Mucosa of descending colon (tissue), 3 donors: ENCODE data around the gene EFNA5. TPM values are rescaled to one million over a fixed set of nuclear protein-coding genes. Genes with fewer than 3 reads are reported as not detected.

ENCODE experiments used
- ATAC-seq: fragments of 200-7000 bp; cut with Tn5 transposase; one replicate; pipeline ENCODE4 v1.9.1; 2020; ENCODE audit warnings: mild to moderate bottlenecking, moderate library complexity
- DNase-seq, 3 donors: peaks; one replicate each; pipeline ENCODE4 v3.0.0-alpha.2; 2020
- H3K36me3 ChIP-seq: fragments of 200-600 bp; one replicate; pipeline ENCODE4 v1.8.0; 2021; ENCODE audit warnings: low read depth, mild to moderate bottlenecking
- H3K4me1 ChIP-seq: fragments of 200-600 bp; one replicate; pipeline ENCODE4 v1.8.0; 2021; ENCODE audit warnings: low read depth, mild to moderate bottlenecking
- H3K4me3 ChIP-seq: fragments of 200-600 bp; one replicate; pipeline ENCODE4 v1.8.0; 2021; ENCODE audit warnings: mild to moderate bottlenecking
- H3K9me3 ChIP-seq: fragments of 200-600 bp; one replicate; pipeline ENCODE4 v1.8.0; 2021; ENCODE audit warnings: mild to moderate bottlenecking
- CTCF ChIP-seq: fragments of 200-600 bp; IDR thresholded peaks from one replicate; pipeline ENCODE4 v1.8.0; 2022; ENCODE audit warnings: antibody characterized with exemption, mild to moderate bottlenecking
- intact Hi-C, 2 donors: fragments of 100-400 bp; cut with DNase I in 1 of 2; cut with micrococcal nuclease in 1 of 2; formaldehyde crosslinking; loops; one replicate each; pipeline versions ENCODE4 v1.11.0 to v1.11.1; 2022; cut with DNase I, micrococcal nuclease
- total RNA-seq, 3 donors: library from RNA; stranded (reverse); fragmentation: NEBNext Ultra II Directional in 2 of 3; extraction: Animal tissue kit (Norgen Biotek cat#: 25700) in 2 of 3; gene quantifications; one replicate each; pipeline versions ENCODE4 v1.2.1 to v1.2.4, GENCODE V29; 2021 to 2023
- donor health status: DM: no; HTN: no; CAD: no; lungs with moderate emphysema.
- donor health status: DM: no; HTN: no; CAD: no.
- donor health status: DM: no; HTN: yes; CAD: no.

The EFNA5 gene
- total RNA-seq, 3 donors from 2014 or later: 12.7 to 14.4 (median 14.3) TPM

GRCh38 chr5:107617052-107617451, 53.7 kb downstream of the EFNA5 start:
- no peak for TF ChIP-seq CTCF
- ATAC-seq (no peak), DNase-seq (no peak)
- no peaks in the 10 kb centered on the region for H3K36me3 ChIP-seq
- intact Hi-C loops: no loop called here
- no peaks in the 10 kb centered on the region for H3K9me3 ChIP-seq
- no peak overlapping the region for H3K4me3 ChIP-seq
- no peaks in the 10 kb centered on the region for H3K4me1 ChIP-seq

- TF ChIP-seq CTCF: no peak
- intact Hi-C loops: no loop called here
- DNase-seq (no peak), ATAC-seq (no peak)
- no peaks in the 10 kb centered on the region for H3K36me3 ChIP-seq
- H3K4me3 ChIP-seq: no peak overlapping the region
- H3K4me1 ChIP-seq: no peaks in the 10 kb centered on the region
- no peaks in the 10 kb centered on the region for H3K9me3 ChIP-seq
These were observed 54.5 kb downstream of the EFNA5 start for GRCh38 chr5:107616213-107616612.

- TF ChIP-seq CTCF: no peak
- intact Hi-C loops: no loop called here
- Histone ChIP-seq H3K4me1 (no peaks in the 10 kb centered on the region), H3K4me3 (no peak overlapping the region), H3K9me3 (no peaks in the 10 kb centered on the region), H3K36me3 (no peaks in the 10 kb centered on the region)
- ATAC-seq (no peak), DNase-seq (no peak)
These were observed 55.4 kb downstream of the EFNA5 start for GRCh38 chr5:107615299-107615817.

GRCh38 chr5:107612541-107612940, 58.2 kb downstream of the EFNA5 start:
- no peaks in the 10 kb centered on the region for H3K9me3 ChIP-seq
- intact Hi-C loops: no loop called here
- no peak for ATAC-seq
- no peak for DNase-seq
- no peaks in the 10 kb centered on the region for H3K4me1 ChIP-seq
- no peak for TF ChIP-seq CTCF
- no peaks in the 10 kb centered on the region for H3K36me3 ChIP-seq
- H3K4me3 ChIP-seq: no peak overlapping the region

- ATAC-seq (no peak), DNase-seq (no peak)
- H3K4me1 ChIP-seq: no peaks in the 10 kb centered on the region
- TF ChIP-seq CTCF: no peak
- H3K4me3 ChIP-seq: no peak overlapping the region
- intact Hi-C loops: no loop called here
- H3K36me3 ChIP-seq: no peaks in the 10 kb centered on the region
- no peaks in the 10 kb centered on the region for H3K9me3 ChIP-seq
These were observed 59.9 kb downstream of the EFNA5 start for GRCh38 chr5:107610798-107611197.
